SJCRH30 (cell line): ENCODE results near the gene PPP1R13B. TPM values are rescaled to one million over a fixed set of nuclear protein-coding genes. Genes with fewer than 3 reads are reported as not detected.

ENCODE experiments used
- DNase-seq, 2 experiments: peaks; one replicate each; pipeline ENCODE4 v3.0.0-alpha.2; 2015 to 2020
- H3K27ac ChIP-seq: fragments of 250-450 bp; sonication (Bioruptor Pico); 2 replicates; pipeline ENCODE4 v1.5.1; 2020; ENCODE audit warnings: mild to moderate bottlenecking, moderate library complexity
- H3K27me3 ChIP-seq: fragments of 250-450 bp; sonication (Bioruptor Pico); 2 replicates; pipeline ENCODE4 v1.5.1; 2020; ENCODE audit warnings: mild to moderate bottlenecking, moderate library complexity
- H3K36me3 ChIP-seq: fragments of 250-450 bp; sonication (Bioruptor Pico); 2 replicates; pipeline ENCODE4 v1.5.1; 2020; ENCODE audit warnings: mild to moderate bottlenecking, moderate library complexity
- H3K4me1 ChIP-seq: fragments of 250-450 bp; sonication (Bioruptor Pico); 2 replicates; pipeline ENCODE4 v1.5.1; 2020; ENCODE audit warnings: mild to moderate bottlenecking, moderate library complexity
- H3K4me3 ChIP-seq: fragments of 250-450 bp; sonication (Bioruptor Pico); 2 replicates; pipeline ENCODE4 v1.5.1; 2020; ENCODE audit warnings: mild to moderate bottlenecking, moderate library complexity
- H3K9me3 ChIP-seq: fragments of 250-450 bp; sonication (Bioruptor Pico); replicated peaks from 2 replicates; pipeline ENCODE4 v1.5.1; 2020; ENCODE audit warnings: mild to moderate bottlenecking, moderate library complexity
- total RNA-seq: library from RNA; depleted of rRNA; stranded (reverse); fragments of >200 nt; shearing (Covaris generic); gene quantifications from 2 replicates; pipeline ENCODE4 v1.2.3, GENCODE V29; 2014

The PPP1R13B gene
- total RNA-seq, 1 experiment from 2014 or later, result 10.5 TPM

- Histone ChIP-seq H3K36me3 (no peaks in the 10 kb centered on the region), H3K27ac (no peak overlapping the region), H3K4me3 (no peak overlapping the region), H3K4me1 (peaks cover 57% of the 10 kb centered on the region), H3K9me3 (no peaks in the 10 kb centered on the region), H3K27me3 (no peaks in the 10 kb centered on the region)
- no peak for DNase-seq
Observed at GRCh38 chr14:103885509-103885932, 38.1 kb upstream of the PPP1R13B start.

- Histone ChIP-seq H3K36me3 (no peaks in the 10 kb centered on the region), H3K27me3 (no peaks in the 10 kb centered on the region), H3K9me3 (no peaks in the 10 kb centered on the region), H3K4me3 (no peak overlapping the region), H3K4me1 (peaks cover 51% of the 10 kb centered on the region), H3K27ac (no peak overlapping the region)
- no peak for DNase-seq
Observed at GRCh38 chr14:103884854-103885253, 37.5 kb upstream of the PPP1R13B start.

- no peak overlapping the region for H3K4me3 ChIP-seq
- no peaks in the 10 kb centered on the region for H3K36me3 ChIP-seq
- no peak for DNase-seq
- no peaks in the 10 kb centered on the region for H3K9me3 ChIP-seq
- H3K27ac ChIP-seq, result no peak overlapping the region
- no peaks in the 10 kb centered on the region for H3K27me3 ChIP-seq
- H3K4me1 ChIP-seq, result peaks cover 40% of the 10 kb centered on the region
Observed at GRCh38 chr14:103883263-103883523, 35.8 kb upstream of the PPP1R13B start.

- no peaks in the 10 kb centered on the region for H3K27me3 ChIP-seq
- H3K9me3 ChIP-seq, result no peaks in the 10 kb centered on the region
- H3K36me3 ChIP-seq, result no peaks in the 10 kb centered on the region
- H3K4me3 ChIP-seq, result peak overlapping the region; percentile 48
- no peak for DNase-seq
- peak overlapping the region; percentile 96; the same call in 1 of the 2 replicates for H3K27ac ChIP-seq
- peaks cover 38% of the 10 kb centered on the region for H3K4me1 ChIP-seq
Observed at GRCh38 chr14:103882503-103883262, 35.3 kb upstream of the PPP1R13B start.

- Histone ChIP-seq H3K36me3 (no peaks in the 10 kb centered on the region), H3K27ac (peak overlapping the region; percentile 96), H3K4me3 (peak overlapping the region; percentile 48), H3K9me3 (no peaks in the 10 kb centered on the region), H3K27me3 (no peaks in the 10 kb centered on the region), H3K4me1 (peaks cover 41% of the 10 kb centered on the region)
- DNase-seq, result peak; percentile 80 to 81
Observed at GRCh38 chr14:103881268-103882201, 34.2 kb upstream of the PPP1R13B start.

- Histone ChIP-seq H3K4me1 (peaks cover 36% of the 10 kb centered on the region), H3K4me3 (peak overlapping the region; percentile 48), H3K27ac (peak overlapping the region; percentile 96), H3K27me3 (no peaks in the 10 kb centered on the region), H3K9me3 (no peaks in the 10 kb centered on the region), H3K36me3 (no peaks in the 10 kb centered on the region)
- peak; percentile 97 for DNase-seq
Observed at GRCh38 chr14:103880348-103881267, 33.2 kb upstream of the PPP1R13B start.

- Histone ChIP-seq H3K36me3 (no peaks in the 10 kb centered on the region), H3K4me3 (peak overlapping the region; percentile 48), H3K4me1 (peaks cover 36% of the 10 kb centered on the region), H3K9me3 (no peaks in the 10 kb centered on the region), H3K27ac (peak overlapping the region; percentile 96), H3K27me3 (no peaks in the 10 kb centered on the region)
- DNase-seq, result peak; percentile 90 to 94
Observed at GRCh38 chr14:103879570-103880347, 32.4 kb upstream of the PPP1R13B start.

GRCh38 chr14:103879118-103879569, 31.8 kb upstream of the PPP1R13B start:
- H3K36me3 ChIP-seq, result no peaks in the 10 kb centered on the region
- peaks cover 36% of the 10 kb centered on the region for H3K4me1 ChIP-seq
- peak overlapping the region; percentile 48 for H3K4me3 ChIP-seq
- peak overlapping the region; percentile 96 for H3K27ac ChIP-seq
- DNase-seq, result no peak
- H3K9me3 ChIP-seq, result no peaks in the 10 kb centered on the region
- H3K27me3 ChIP-seq, result no peaks in the 10 kb centered on the region

GRCh38 chr14:103878180-103878579, 30.8 kb upstream of the PPP1R13B start:
- no peak for DNase-seq
- H3K4me3 ChIP-seq, result no peak overlapping the region
- no peaks in the 10 kb centered on the region for H3K9me3 ChIP-seq
- no peak overlapping the region for H3K27ac ChIP-seq
- H3K36me3 ChIP-seq, result no peaks in the 10 kb centered on the region
- no peaks in the 10 kb centered on the region for H3K27me3 ChIP-seq
- peaks cover 36% of the 10 kb centered on the region for H3K4me1 ChIP-seq

GRCh38 chr14:103875010-103875409, 27.6 kb upstream of the PPP1R13B start:
- H3K36me3 ChIP-seq, result no peaks in the 10 kb centered on the region
- no peaks in the 10 kb centered on the region for H3K9me3 ChIP-seq
- DNase-seq, result no peak
- peaks cover 8% of the 10 kb centered on the region; the same call in 1 of the 2 replicates for H3K4me1 ChIP-seq
- H3K27me3 ChIP-seq, result no peaks in the 10 kb centered on the region
- no peak overlapping the region for H3K27ac ChIP-seq
- H3K4me3 ChIP-seq, result no peak overlapping the region

- H3K27ac ChIP-seq, result no peak overlapping the region
- no peaks in the 10 kb centered on the region for H3K9me3 ChIP-seq
- H3K4me1 ChIP-seq, result peaks cover 10% of the 10 kb centered on the region; the same call in 1 of the 2 replicates
- no peaks in the 10 kb centered on the region for H3K27me3 ChIP-seq
- DNase-seq, result no peak
- no peak overlapping the region for H3K4me3 ChIP-seq
- H3K36me3 ChIP-seq, result no peaks in the 10 kb centered on the region
Observed at GRCh38 chr14:103872481-103873113, 25.2 kb upstream of the PPP1R13B start.

GRCh38 chr14:103871596-103872480, 24.5 kb upstream of the PPP1R13B start:
- Histone ChIP-seq H3K9me3 (no peaks in the 10 kb centered on the region), H3K4me1 (peaks cover 10% of the 10 kb centered on the region; the same call in 1 of the 2 replicates), H3K36me3 (no peaks in the 10 kb centered on the region), H3K27ac (no peak overlapping the region), H3K4me3 (no peak overlapping the region), H3K27me3 (no peaks in the 10 kb centered on the region)
- no peak for DNase-seq
